ENCODE data around the gene PLEKHG3.

GRCh38 chr14:64726585-64726890 lies 22.3 kb downstream of the PLEKHG3 start:
- TF ChIP-seq CTCF (optimal IDR thresholded peaks at IDR 0.05 in 1 of 3, IDR thresholded peaks at IDR 0.05 in 1 of 3, conservative IDR thresholded peaks at IDR 0.05 in 1 of 3; ENCODE audit: extremely low read depth in 1 of 3, insufficient read depth in 2 of 3, low read length in 3 of 3) (no peak), EZH2 (IDR thresholded peaks at IDR 0.05; ENCODE audit: low read length) (no peak)

Data from keratinocyte (primary cell).